WI38 (cell line): Measurements from ENCODE around the gene TRIO.

Experiments
- H3K4me3 ChIP-seq: 2 replicates; pipeline ENCODE4 v1.5.1; 2011; ENCODE audit warnings: low read depth, mild to moderate bottlenecking, control low read depth, low read length
- TF ChIP-seq, protein P1 (sequence below): IDR thresholded peaks from 2 replicates; pipeline ENCODE4 v1.5.1; 2012; ENCODE audit warnings: low read depth, mild to moderate bottlenecking, control low read depth, low read length

The TRIO gene

DNA sequence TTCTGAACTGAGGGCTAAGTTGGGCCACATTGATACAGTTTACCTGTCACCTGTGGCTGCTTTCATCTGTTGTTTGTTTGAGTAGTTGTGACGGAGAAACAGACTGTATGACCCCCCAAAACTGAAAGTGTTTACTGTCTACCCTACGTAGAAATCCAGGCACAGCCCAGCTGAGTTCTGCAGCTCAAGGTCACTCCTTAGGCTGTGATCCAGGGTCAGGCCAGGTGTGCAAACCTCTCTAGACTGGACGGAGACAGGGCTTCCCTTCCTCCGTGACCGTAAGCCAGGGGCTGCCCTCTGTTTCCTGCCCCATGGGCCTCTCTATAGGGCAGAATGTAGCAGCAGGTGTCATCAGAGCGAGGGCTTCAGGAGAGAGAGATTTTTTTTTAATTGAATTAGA lies 230.5 kb downstream of the TRIO start:
- H3K4me3 ChIP-seq: no peak overlapping the region
- TF ChIP-seq, protein P1, sequence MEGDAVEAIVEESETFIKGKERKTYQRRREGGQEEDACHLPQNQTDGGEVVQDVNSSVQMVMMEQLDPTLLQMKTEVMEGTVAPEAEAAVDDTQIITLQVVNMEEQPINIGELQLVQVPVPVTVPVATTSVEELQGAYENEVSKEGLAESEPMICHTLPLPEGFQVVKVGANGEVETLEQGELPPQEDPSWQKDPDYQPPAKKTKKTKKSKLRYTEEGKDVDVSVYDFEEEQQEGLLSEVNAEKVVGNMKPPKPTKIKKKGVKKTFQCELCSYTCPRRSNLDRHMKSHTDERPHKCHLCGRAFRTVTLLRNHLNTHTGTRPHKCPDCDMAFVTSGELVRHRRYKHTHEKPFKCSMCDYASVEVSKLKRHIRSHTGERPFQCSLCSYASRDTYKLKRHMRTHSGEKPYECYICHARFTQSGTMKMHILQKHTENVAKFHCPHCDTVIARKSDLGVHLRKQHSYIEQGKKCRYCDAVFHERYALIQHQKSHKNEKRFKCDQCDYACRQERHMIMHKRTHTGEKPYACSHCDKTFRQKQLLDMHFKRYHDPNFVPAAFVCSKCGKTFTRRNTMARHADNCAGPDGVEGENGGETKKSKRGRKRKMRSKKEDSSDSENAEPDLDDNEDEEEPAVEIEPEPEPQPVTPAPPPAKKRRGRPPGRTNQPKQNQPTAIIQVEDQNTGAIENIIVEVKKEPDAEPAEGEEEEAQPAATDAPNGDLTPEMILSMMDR: no peak

DNA sequence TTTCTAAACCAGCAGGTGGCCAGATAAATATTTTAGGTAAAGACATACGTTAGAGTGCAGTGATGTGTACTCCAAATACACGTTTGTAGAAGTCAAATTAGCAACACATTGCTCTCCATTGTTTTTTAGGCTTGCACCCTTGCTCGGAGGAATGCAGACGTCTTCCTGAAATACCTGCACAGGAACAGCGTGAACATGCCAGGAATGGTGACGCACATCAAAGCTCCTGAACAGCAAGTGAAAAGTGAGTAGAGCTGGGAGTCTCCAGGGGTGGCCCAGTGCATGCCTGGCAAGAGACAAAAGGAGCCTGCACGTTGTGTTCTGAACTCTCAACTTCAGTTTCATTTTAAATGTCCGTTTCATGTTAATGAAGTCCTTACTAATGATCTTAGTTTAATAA lies 231.0 kb downstream of the TRIO start:
- TF ChIP-seq, protein P1: no peak

DNA sequence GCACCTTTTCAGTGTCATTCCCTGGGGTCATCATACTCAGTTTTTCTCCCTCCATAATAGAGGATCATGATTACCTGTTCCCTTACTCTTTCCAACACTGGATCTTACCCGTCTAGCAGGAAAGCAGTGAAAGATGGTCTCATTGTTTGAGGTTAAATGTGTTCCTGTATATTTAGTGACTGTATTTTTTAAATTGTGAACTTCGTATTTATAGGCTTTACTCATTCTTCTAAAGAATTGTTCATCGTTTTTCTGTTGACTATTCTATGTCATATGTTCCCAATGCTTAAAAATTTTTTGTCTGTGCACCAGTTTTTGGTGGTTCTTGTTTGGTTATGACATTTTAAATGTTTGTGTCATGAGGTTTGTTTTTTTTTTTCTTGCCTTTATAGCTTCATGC lies 233.6 kb downstream of the TRIO start:
- H3K4me3 ChIP-seq: no peak overlapping the region
- TF ChIP-seq, protein P1: no peak

More for the DNA sequence above, 231.0 kb downstream of the TRIO start:
- H3K4me3 ChIP-seq: no peak overlapping the region

DNA sequence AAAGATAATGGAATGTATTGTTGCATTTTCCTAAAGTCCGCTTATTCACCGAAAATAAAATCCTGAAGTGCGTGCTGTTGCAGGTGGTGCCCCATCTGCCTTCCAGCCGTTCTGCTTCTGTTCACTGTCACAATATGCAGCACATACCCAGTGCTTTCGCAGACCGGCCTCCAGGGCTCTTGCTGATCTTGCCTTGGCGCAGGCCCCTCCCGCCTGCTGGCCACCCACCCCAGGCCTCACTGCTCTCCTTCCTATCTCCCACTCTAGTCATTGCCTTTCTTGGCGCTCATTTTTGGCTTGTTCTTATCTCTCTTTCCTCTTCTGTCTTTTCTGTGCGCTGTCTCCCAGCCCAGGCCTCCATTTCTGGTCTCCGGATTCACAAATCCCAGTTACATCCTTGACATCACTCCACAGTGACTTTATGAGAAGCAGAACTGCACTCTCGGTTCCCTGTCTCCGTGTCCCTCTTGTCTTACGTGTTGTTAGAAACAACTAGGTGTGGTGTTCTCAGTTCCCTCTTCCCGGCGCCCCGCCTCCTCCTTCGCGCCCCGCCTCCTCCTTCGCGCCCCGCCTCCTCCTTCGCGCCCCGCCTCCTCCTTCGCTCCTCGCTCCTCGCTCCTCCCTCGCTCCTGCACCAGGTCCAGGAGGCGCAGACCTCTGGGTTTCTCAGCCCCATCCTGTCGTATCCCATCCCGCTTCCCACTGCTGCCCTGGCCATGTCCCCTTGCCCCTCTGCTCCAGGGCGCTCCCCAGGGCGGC lies 236.8 kb downstream of the TRIO start:
- TF ChIP-seq, protein P1: no peak
- H3K4me3 ChIP-seq: no peak overlapping the region

DNA sequence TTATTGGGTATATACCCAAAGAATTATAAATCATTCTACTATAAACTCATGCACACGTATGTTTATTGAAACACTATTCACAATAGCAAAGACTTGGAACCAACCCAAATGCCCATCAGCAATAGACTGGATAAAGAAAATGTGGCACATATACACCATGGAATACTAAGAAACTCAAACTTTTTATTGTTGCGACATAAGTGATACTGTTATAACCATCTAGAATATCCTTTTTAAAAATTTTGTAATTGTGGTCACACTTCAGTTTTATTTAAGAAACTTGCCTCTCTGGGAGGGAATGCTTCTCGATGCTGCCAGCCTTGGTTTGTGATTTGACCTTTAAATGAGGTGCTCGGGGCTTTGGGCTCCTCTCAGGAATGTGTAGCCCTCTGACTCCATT lies 237.6 kb downstream of the TRIO start:
- TF ChIP-seq, protein P1: no peak
- H3K4me3 ChIP-seq: no peak overlapping the region

DNA sequence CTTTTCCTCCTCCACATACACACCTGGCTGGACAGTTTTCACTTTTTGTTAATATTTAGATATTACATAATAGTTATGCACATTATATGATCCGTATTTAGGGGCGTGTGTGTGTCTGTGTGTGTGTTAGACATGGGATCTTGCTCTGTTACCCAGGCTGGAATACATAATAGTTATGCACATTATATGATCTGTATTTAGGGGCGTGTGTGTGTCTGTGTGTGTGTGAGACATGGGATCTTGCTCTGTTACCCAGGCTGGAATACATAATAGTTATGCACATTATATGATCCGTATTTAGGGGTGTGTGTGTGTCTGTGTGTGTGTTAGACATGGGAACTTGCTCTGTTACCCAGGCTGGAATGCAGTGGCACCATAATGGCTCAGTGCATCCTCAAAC lies 239.5 kb downstream of the TRIO start:
- TF ChIP-seq, protein P1: no peak
- no peak overlapping the region for H3K4me3 ChIP-seq

DNA sequence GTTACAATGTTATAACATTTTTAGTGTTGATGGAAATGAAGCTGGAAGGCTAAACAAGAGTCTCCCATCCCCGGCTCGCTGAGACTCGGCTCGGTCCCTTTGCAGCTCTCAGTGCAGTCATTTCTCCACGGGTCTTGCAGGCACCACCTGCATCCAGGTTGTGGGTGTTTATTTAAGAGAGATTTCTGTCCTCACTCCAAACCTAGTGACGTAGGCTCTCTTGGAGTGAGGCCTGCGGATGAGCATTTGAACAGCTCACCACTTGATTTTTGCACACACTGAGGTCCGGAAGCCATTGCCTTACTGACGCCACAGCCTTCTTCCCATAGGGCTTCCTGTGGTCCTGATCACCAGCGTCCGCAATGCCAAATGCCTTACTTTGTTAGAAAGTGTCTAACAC lies 240.8 kb downstream of the TRIO start:
- TF ChIP-seq, protein P1: no peak
- H3K4me3 ChIP-seq: no peak overlapping the region
